ENCODE data around the gene PIAS4.

Gene PIAS4

GRCh38 chr19:4046362-4046691 lies 38.8 kb downstream of the PIAS4 start:
- no peak overlapping the region for H3K4me2 ChIP-seq (ENCODE audit: low read length)
- H3K9me3 ChIP-seq (ENCODE audit: control insufficient read depth, insufficient read depth, low read length) = no peaks in the 10 kb centered on the region
- H3K27me3 ChIP-seq (ENCODE audit: control insufficient read depth, low read length) = no peaks in the 10 kb centered on the region
- TF ChIP-seq, protein P1, sequence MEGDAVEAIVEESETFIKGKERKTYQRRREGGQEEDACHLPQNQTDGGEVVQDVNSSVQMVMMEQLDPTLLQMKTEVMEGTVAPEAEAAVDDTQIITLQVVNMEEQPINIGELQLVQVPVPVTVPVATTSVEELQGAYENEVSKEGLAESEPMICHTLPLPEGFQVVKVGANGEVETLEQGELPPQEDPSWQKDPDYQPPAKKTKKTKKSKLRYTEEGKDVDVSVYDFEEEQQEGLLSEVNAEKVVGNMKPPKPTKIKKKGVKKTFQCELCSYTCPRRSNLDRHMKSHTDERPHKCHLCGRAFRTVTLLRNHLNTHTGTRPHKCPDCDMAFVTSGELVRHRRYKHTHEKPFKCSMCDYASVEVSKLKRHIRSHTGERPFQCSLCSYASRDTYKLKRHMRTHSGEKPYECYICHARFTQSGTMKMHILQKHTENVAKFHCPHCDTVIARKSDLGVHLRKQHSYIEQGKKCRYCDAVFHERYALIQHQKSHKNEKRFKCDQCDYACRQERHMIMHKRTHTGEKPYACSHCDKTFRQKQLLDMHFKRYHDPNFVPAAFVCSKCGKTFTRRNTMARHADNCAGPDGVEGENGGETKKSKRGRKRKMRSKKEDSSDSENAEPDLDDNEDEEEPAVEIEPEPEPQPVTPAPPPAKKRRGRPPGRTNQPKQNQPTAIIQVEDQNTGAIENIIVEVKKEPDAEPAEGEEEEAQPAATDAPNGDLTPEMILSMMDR (IDR thresholded peaks at IDR 0.05; ENCODE audit: low read depth, low read length, poor library complexity, severe bottlenecking) = no peak
- TF ChIP-seq EZH2phosphoT487 (IDR thresholded peaks at IDR 0.05; ENCODE audit: borderline replicate concordance, low read length) = no peak
- no peak overlapping the region for H3K4me3 ChIP-seq (ENCODE audit: low read length)
- no peaks in the 10 kb centered on the region for H3K9me2 ChIP-seq (replicated peaks; ENCODE audit: control insufficient read depth, low read length)
- H3K27ac ChIP-seq (ENCODE audit: low read depth, low read length) = no peak overlapping the region
- peaks cover 48% of the 10 kb centered on the region for H3K36me3 ChIP-seq (ENCODE audit: control insufficient read depth, low read length)
- peaks cover 71% of the 10 kb centered on the region for H3K79me2 ChIP-seq (ENCODE audit: control insufficient read depth, low read length)
- no peaks in the 10 kb centered on the region for H3K4me1 ChIP-seq (ENCODE audit: control insufficient read depth, low read length)
- peaks cover 8% of the 10 kb centered on the region; the same call in 1 of the 2 replicates for H4K20me1 ChIP-seq (ENCODE audit: control insufficient read depth, insufficient read depth, low read depth, low read length)
- H3F3A ChIP-seq (ENCODE audit: control insufficient read depth, insufficient read depth) = peaks cover 9% of the 10 kb centered on the region

DNA sequence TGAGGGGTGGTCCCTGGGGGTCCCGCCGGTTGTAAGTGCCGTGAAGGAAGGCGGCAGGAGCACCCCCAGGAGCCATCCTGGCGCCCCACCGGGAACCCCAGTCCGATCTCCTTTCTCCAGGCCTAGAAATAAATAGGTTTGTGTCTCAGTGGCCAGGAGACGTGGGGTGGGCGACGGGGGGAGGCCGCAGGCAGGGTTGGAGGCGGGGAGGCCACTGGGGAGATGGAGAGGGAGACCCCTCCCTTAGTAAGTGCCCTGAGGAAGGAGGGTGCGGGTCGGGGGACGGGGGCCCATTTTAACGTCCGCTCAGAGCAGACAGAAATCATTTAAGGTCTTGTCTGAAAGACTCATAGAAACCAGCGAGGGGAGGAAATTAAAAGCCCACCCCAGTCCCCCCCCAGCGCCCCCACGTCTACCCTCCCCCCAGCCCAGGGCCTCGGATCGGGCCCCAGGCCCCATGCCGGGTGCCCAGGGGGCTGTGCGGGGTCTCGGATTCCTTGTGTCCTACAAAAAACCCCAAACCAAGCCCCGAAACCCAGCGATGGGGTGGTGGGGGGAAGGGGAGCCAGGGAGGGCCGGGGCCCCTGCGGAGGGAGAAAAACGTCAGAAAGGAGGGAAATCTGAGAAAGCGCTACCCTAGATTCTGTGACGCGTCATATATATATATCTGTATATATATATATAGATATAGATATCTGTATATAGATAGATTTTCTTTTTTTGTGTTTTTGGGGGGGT lies 39.6 kb downstream of the PIAS4 start:
- H3K4me3 ChIP-seq (ENCODE audit: low read length) = no peak overlapping the region
- H3K27me3 ChIP-seq (ENCODE audit: control insufficient read depth, low read length) = no peaks in the 10 kb centered on the region
- H4K20me1 ChIP-seq (ENCODE audit: control insufficient read depth, insufficient read depth, low read depth, low read length) = peaks cover 10% of the 10 kb centered on the region; the same call in 1 of the 2 replicates
- peaks cover 54% of the 10 kb centered on the region for H3K36me3 ChIP-seq (ENCODE audit: control insufficient read depth, low read length)
- peaks cover 79% of the 10 kb centered on the region for H3K79me2 ChIP-seq (ENCODE audit: control insufficient read depth, low read length)
- H3K27ac ChIP-seq (ENCODE audit: low read depth, low read length) = no peak overlapping the region
- H3K4me2 ChIP-seq (ENCODE audit: low read length) = no peak overlapping the region
- TF ChIP-seq, protein P1 (IDR thresholded peaks at IDR 0.05; ENCODE audit: low read depth, low read length, poor library complexity, severe bottlenecking) = no peak
- no peak for TF ChIP-seq EZH2phosphoT487 (IDR thresholded peaks at IDR 0.05; ENCODE audit: borderline replicate concordance, low read length)
- H3F3A ChIP-seq (ENCODE audit: control insufficient read depth, insufficient read depth) = peaks cover 9% of the 10 kb centered on the region; the same call in 1 of the 2 replicates
- no peaks in the 10 kb centered on the region for H3K9me3 ChIP-seq (ENCODE audit: control insufficient read depth, insufficient read depth, low read length)
- H3K4me1 ChIP-seq (ENCODE audit: control insufficient read depth, low read length) = no peaks in the 10 kb centered on the region
- H3K9me2 ChIP-seq (replicated peaks; ENCODE audit: control insufficient read depth, low read length) = no peaks in the 10 kb centered on the region

DNA sequence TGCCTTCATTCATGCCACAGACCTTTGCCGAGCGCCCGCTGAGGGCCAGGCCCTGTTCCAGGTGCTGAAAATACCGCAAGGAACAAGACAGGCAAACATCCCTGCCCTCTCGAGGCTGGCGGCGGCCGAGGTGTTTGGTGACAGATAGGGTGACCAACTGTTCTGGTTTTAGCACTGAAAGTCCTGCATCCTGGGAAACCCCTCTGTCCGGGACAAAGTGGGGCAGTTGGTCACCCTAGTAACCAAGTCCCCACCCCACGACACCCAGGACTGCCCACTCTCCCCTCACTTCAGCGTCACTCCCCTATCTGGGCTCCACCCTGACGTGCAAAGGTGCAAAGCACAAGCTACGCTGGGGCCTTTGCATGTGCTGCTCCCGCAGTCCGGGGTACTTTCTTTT lies 41.9 kb downstream of the PIAS4 start:
- peaks cover 3% of the 10 kb centered on the region; the same call in 1 of the 2 replicates for H3F3A ChIP-seq (ENCODE audit: control insufficient read depth, insufficient read depth)
- H3K4me3 ChIP-seq (ENCODE audit: low read length) = no peak overlapping the region
- no peaks in the 10 kb centered on the region for H3K9me3 ChIP-seq (ENCODE audit: control insufficient read depth, insufficient read depth, low read length)
- no peak overlapping the region for H3K4me2 ChIP-seq (ENCODE audit: low read length)
- H3K27me3 ChIP-seq (ENCODE audit: control insufficient read depth, low read length) = no peaks in the 10 kb centered on the region
- H4K20me1 ChIP-seq (ENCODE audit: control insufficient read depth, insufficient read depth, low read depth, low read length) = peaks cover 10% of the 10 kb centered on the region; the same call in 1 of the 2 replicates
- no peaks in the 10 kb centered on the region for H3K4me1 ChIP-seq (ENCODE audit: control insufficient read depth, low read length)
- peaks cover 70% of the 10 kb centered on the region for H3K36me3 ChIP-seq (ENCODE audit: control insufficient read depth, low read length)
- H3K27ac ChIP-seq (ENCODE audit: low read depth, low read length) = no peak overlapping the region
- H3K79me2 ChIP-seq (ENCODE audit: control insufficient read depth, low read length) = peaks cover 93% of the 10 kb centered on the region
- no peaks in the 10 kb centered on the region for H3K9me2 ChIP-seq (replicated peaks; ENCODE audit: control insufficient read depth, low read length)
- TF ChIP-seq, protein P1 (IDR thresholded peaks at IDR 0.05; ENCODE audit: low read depth, low read length, poor library complexity, severe bottlenecking) = no peak
- no peak for TF ChIP-seq EZH2phosphoT487 (IDR thresholded peaks at IDR 0.05; ENCODE audit: borderline replicate concordance, low read length)
